Thyroid gland (tissue), 4 donors: Measurements from ENCODE around the gene CCDC9B.

Experiments
- CTCF ChIP-seq, 6 experiments: fragments of 200-600 bp in 3 of 6; fragments of 450-650 bp in 3 of 6; sonication (generic) in 3 of 6; IDR thresholded peaks; one replicate each; pipeline ENCODE4 v1.5.1; 2016 to 2019; ENCODE audit warnings: antibody characterized with exemption in 6 of 6, mild to moderate bottlenecking in 2 of 6, inconsistent platforms in 1 of 6, moderate library complexity in 1 of 6
- POLR2A ChIP-seq, 2 donors: fragments of 450-650 bp; IDR thresholded peaks; one replicate each; pipeline ENCODE4 v1.6.1; 2017; ENCODE audit warnings: antibody characterized with exemption in 2 of 2, mild to moderate bottlenecking in 2 of 2, moderate library complexity in 1 of 2

GRCh38 chr15:40320409-40320808 is 20.3 kb downstream of the CCDC9B start:
- TF ChIP-seq CTCF (IDR thresholded peaks at IDR 0.05) (no peak), POLR2A (IDR thresholded peaks at IDR 0.05) (no peak)
